Esophagus (tissue), 2 donors: ENCODE results near the gene MCL1. TPM values are rescaled to one million over a fixed set of nuclear protein-coding genes. Genes with fewer than 3 reads are reported as not detected.
"Not testable (repeated sequence)": the region's sequence is repeated elsewhere in the genome, so short reads cannot be mapped to it uniquely, and the experiment has no call there.

Experiments
- H3K27ac ChIP-seq, 2 donors: one replicate each; pipeline ENCODE4 v1.5.1; 2013; ENCODE audit warnings: low read depth in 2 of 2, mild to moderate bottlenecking in 2 of 2, inconsistent platforms in 1 of 2, low read length in 1 of 2, moderate library complexity in 1 of 2
- H3K27me3 ChIP-seq, 2 donors: one replicate each; pipeline ENCODE4 v1.6.1; 2013; ENCODE audit warnings: low read length in 2 of 2, control low read depth in 1 of 2, mild to moderate bottlenecking in 1 of 2; ENCODE audit not compliant: insufficient read depth in 2 of 2, control insufficient read depth in 1 of 2
- H3K36me3 ChIP-seq, 2 donors: one replicate each; pipeline ENCODE4 v1.6.1; 2013; ENCODE audit warnings: low read length in 1 of 2; ENCODE audit not compliant: control insufficient read depth in 2 of 2, insufficient read depth in 2 of 2
- H3K4me1 ChIP-seq, 2 donors: one replicate each; pipeline ENCODE4 v1.6.1; 2013; ENCODE audit warnings: low read length in 1 of 2; ENCODE audit not compliant: control insufficient read depth in 2 of 2, insufficient read depth in 2 of 2
- H3K4me3 ChIP-seq, 2 donors: one replicate each; pipeline ENCODE4 v1.5.1; 2013; ENCODE audit warnings: low read length in 2 of 2, mild to moderate bottlenecking in 2 of 2, low read depth in 1 of 2, moderate library complexity in 1 of 2
- H3K9me3 ChIP-seq, 2 donors: one replicate each; pipeline ENCODE4 v1.6.1; 2013; ENCODE audit warnings: mild to moderate bottlenecking in 2 of 2, low read depth in 1 of 2, low read length in 1 of 2, moderate library complexity in 1 of 2; ENCODE audit not compliant: control insufficient read depth in 2 of 2, insufficient read depth in 1 of 2
- WGBS, 2 donors: extraction: QIAGEN DNeasy Blood & Tissue Kit; methylation state at CpG; one replicate each; pipeline ENCODE4 v1.1.7; 2013; 5-methylcytosine and 5-hydroxymethylcytosine counted together
- polyA plus RNA-seq, 2 donors: library from polyadenylated mRNA; stranded (reverse); fragments of 200-250 nt; gene quantifications; one replicate each; pipeline ENCODE4 v1.2.3, GENCODE V29; 2013
- donor health status: healthy with polysubstance abuse.
- donor health status: Bipolar disorder and iron deficiency.

The MCL1 gene
- polyA plus RNA-seq, 2 donors, result 99.3 to 101 TPM

GRCh38 chr1:150573648-150574071, 5.8 kb downstream of the MCL1 start:
- H3K4me3 ChIP-seq, H3K27me3 ChIP-seq, H3K9me3 ChIP-seq: not testable (repeated sequence)
- H3K36me3 ChIP-seq, result peaks cover 2 to 16% of the 10 kb centered on the region in 2 donors
- H3K27ac ChIP-seq, result peak overlapping the region; percentile 11 to 49
- peaks cover 0 to 13% of the 10 kb centered on the region in 2 donors for H3K4me1 ChIP-seq
- WGBS, 2 donors, result 68 to 72% methylated on average over 13 of the region's 13 CpGs

DNA sequence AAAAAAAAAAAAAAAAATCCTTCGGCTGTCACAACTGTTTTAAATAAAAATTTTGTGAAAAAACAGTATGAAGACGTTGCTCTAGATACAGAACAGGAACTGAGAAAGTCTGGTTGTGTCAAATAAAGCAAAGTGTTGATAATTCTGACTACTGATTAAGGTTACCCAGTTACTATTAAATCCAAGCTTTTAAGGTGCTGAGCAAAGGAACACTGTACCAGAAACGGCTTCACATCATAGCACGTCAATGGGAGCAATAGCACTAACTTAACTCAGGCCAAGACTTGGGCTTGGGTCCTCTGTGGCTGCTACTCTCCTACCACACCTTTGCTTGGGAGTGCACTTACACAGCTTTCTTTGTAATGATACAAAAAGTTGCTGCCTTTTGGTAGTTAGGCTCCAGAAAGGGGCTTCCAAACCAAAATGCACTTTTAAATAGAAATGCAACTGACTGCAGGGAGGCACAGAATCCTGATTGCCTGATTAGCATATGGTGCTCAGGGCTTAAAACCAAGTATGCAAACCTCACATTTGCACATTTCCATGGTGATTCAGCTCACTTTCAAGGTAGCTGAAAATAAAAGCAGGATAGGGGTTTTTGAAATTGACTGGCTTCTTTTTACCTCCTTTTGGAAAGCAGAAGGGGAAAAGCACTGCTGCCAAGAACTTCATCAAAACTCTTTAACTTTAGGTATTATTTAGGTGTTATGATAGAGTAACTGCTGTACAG, 6.3 kb downstream of the MCL1 start:
- Histone ChIP-seq H3K4me3 (no peak overlapping the region), H3K27ac (peak overlapping the region; percentile 11 to 49), H3K36me3 (peaks cover 2 to 15% of the 10 kb centered on the region in 2 donors), H3K9me3 (no peaks in the 10 kb centered on the region), H3K27me3 (no peaks in the 10 kb centered on the region), H3K4me1 (peaks cover 0 to 13% of the 10 kb centered on the region in 2 donors)
- WGBS, 2 donors, result 43 to 48% methylated on average over 4 of the region's 4 CpGs

GRCh38 chr1:150568594-150568966, 10.8 kb downstream of the MCL1 start:
- Histone ChIP-seq H3K4me1 (peaks cover 0 to 23% of the 10 kb centered on the region in 2 donors), H3K36me3 (peaks cover 0 to 5% of the 10 kb centered on the region in 2 donors), H3K27me3 (no peaks in the 10 kb centered on the region), H3K27ac (peak overlapping the region; percentile 93 to 98), H3K9me3 (no peaks in the 10 kb centered on the region), H3K4me3 (no peak overlapping the region)

DNA sequence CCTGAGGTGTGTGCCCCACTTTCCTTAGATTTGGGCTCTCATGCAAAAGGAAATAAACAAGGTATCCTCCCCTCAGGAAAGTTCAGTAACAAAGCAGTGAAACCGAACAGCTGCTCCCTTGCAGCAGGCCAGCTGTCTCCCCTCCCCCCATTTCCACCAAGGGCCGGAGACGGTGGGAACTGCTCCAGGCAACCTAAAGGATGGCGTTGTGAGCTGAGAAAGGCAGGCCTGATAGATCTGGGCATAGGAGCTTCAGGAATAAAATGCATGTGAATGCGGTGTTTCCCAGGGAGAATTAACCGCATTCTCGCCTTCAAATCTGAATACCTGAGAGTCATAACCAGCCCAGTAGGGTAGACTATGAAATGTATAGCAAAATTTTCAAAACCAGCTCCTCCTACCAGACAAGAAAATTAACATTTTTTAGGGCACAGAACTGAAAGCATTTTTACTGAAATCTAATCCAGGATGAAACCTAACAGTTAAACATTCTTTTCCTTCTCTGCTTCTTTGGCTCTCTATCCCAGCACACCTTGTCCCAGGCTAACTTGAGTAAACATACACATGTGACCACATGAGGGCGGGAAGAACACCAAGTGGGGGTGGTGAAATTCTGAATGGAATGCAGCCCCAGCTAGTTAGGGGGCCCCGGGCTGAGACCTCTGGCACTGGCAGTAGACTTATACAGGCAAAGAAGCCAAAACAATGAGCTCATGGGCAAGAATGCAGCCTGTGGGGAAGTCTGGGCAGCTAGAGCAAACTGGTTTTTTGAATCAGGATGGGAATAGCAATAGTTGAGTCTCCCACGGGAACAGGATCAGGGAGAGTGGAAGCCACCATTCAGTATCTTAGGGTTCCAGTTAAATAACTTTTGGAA, 11.5 kb downstream of the MCL1 start:
- H3K27me3 ChIP-seq, result no peaks in the 10 kb centered on the region
- H3K4me3 ChIP-seq, result peak overlapping the region in 1 of 2 donors; percentile 36
- H3K4me1 ChIP-seq, result peaks cover 3 to 26% of the 10 kb centered on the region in 2 donors
- 3% methylated on average over 10 of the region's 10 CpGs for WGBS, 2 donors
- peaks cover 0 to under 1% of the 10 kb centered on the region in 2 donors for H3K36me3 ChIP-seq
- H3K9me3 ChIP-seq, result no peaks in the 10 kb centered on the region
- H3K27ac ChIP-seq, result peak overlapping the region; percentile 93 to 98

- Histone ChIP-seq H3K27ac (peak overlapping the region; percentile 93 to 98), H3K9me3 (no peaks in the 10 kb centered on the region), H3K36me3 (no peaks in the 10 kb centered on the region), H3K4me3 (peak overlapping the region in 1 of 2 donors; percentile 36), H3K4me1 (peaks cover 6 to 32% of the 10 kb centered on the region in 2 donors), H3K27me3 (no peaks in the 10 kb centered on the region)
- WGBS, 2 donors, result 9 to 17% methylated on average over 3 of the region's 3 CpGs
Measured at GRCh38 chr1:150567341-150567716, 12.1 kb downstream of the MCL1 start.

DNA sequence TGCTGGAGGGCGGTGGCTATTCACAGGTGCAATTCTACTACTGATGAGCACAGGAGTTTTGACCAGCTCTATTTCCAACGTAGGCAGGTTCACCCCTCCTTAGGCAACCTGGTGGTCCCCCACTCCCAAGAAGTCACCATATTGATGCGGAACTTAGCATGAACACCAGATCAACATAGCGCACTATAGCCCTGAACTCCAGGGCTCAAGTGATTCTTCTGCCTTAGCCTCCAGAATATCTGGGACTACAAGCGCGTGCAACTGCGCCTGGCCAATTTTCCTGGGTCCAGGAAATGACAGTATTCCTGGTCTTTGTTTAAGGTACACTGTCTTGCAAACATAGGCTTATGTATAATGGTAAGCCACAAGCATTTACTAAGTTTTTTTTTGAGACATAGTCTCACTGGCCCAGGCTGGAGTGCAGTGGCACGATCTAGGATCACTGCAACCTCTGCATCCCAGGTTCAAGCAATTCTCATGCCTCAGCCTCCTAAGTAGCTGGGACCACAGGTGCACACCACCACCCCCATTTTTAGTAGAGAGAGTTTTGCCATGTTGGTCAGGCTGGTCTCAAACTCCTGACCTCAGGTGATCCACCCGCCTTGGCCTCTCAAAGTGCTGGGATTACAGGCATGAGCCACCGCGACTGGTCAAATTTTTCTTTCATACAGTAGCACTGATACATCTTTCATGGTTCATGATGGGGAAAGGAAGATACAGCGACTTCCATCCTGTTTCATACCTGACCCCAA, 12.6 kb downstream of the MCL1 start:
- H3K27me3 ChIP-seq, result no peaks in the 10 kb centered on the region
- no peak overlapping the region for H3K4me3 ChIP-seq
- peaks cover 6 to 34% of the 10 kb centered on the region in 2 donors for H3K4me1 ChIP-seq
- WGBS, 2 donors, result 75 to 79% methylated on average over 12 of the region's 12 CpGs
- peak overlapping the region; percentile 93 to 98 for H3K27ac ChIP-seq
- H3K36me3 ChIP-seq, result no peaks in the 10 kb centered on the region
- H3K9me3 ChIP-seq, result no peaks in the 10 kb centered on the region

- WGBS, 2 donors, result 81 to 84% methylated on average over 14 of the region's 14 CpGs
- not testable (repeated sequence) for H3K36me3 ChIP-seq, H3K9me3 ChIP-seq, H3K4me3 ChIP-seq, H3K27me3 ChIP-seq
- peaks cover 6 to 34% of the 10 kb centered on the region in 2 donors for H3K4me1 ChIP-seq
- peak overlapping the region; percentile 57 to 99 for H3K27ac ChIP-seq
Measured at GRCh38 chr1:150565240-150565991, 14.0 kb downstream of the MCL1 start.

DNA sequence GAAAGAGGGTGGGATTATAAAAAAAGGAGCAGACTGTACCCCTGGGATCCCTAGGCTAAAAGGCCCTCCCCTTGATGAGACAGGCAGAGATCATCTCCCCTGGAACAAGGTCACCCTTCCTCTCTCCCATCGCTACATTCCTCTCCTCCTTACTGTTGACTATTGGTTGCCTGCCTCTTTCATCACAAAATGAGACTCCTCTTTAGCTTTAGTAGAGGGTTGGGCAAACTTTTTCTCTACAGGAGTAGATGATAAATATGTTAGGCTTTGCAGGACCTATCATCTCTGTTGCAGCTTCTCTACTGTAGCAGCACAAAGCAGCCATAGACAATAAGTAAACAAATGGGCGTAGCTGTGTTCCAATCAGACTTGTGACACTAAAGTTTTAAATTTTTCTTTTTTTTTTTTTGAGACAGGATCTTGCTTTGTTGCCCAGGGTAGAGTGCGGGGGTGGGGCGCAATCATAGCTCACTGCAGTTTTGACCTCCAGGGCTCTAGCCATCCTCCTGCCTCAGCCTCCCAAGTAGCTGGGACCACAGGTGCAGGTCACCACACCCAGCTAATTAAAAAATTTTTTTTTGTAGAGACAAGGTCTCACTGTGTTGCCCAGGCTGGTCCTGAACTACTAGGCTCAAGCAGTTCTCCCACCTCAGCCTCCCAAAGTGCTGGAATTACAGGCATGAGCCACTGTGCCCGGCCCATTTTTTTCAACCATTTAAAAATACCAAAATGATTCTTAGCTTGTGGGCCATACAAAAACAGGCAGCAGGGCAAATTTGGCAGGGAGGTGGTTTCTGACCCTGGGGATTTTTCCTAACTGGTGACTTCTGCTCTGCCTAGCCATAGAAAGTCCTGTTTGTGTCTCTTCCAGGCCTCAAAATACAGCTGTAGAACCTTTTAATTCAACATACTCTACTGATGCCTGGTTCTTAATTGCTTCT, 15.1 kb downstream of the MCL1 start:
- no peaks in the 10 kb centered on the region for H3K36me3 ChIP-seq
- 46 to 65% methylated on average over 5 of the region's 5 CpGs for WGBS, 2 donors
- peak overlapping the region; percentile 99 for H3K27ac ChIP-seq
- H3K27me3 ChIP-seq, result no peaks in the 10 kb centered on the region
- H3K4me1 ChIP-seq, result peaks cover 12 to 32% of the 10 kb centered on the region in 2 donors
- no peaks in the 10 kb centered on the region for H3K9me3 ChIP-seq
- no peak overlapping the region for H3K4me3 ChIP-seq
